Measurements from ENCODE around the gene DMPK. TPM values are rescaled to one million over a fixed set of nuclear protein-coding genes. Genes with fewer than 3 reads are reported as not detected.
"Not testable (repeated sequence)": the region's sequence is repeated elsewhere in the genome, so short reads cannot be mapped to it uniquely, and the experiment has no call there.

Gene DMPK
- total RNA-seq, 4 donors from 2014 or later: 18.9 to 32.6 (median 26.3) TPM

- no peaks in the 10 kb centered on the region for H3K36me3 ChIP-seq
- no peak for TF ChIP-seq POLR2A (IDR thresholded peaks at IDR 0.05)
- TF ChIP-seq, protein P1, sequence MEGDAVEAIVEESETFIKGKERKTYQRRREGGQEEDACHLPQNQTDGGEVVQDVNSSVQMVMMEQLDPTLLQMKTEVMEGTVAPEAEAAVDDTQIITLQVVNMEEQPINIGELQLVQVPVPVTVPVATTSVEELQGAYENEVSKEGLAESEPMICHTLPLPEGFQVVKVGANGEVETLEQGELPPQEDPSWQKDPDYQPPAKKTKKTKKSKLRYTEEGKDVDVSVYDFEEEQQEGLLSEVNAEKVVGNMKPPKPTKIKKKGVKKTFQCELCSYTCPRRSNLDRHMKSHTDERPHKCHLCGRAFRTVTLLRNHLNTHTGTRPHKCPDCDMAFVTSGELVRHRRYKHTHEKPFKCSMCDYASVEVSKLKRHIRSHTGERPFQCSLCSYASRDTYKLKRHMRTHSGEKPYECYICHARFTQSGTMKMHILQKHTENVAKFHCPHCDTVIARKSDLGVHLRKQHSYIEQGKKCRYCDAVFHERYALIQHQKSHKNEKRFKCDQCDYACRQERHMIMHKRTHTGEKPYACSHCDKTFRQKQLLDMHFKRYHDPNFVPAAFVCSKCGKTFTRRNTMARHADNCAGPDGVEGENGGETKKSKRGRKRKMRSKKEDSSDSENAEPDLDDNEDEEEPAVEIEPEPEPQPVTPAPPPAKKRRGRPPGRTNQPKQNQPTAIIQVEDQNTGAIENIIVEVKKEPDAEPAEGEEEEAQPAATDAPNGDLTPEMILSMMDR (IDR thresholded peaks at IDR 0.05): no peak
- intact Hi-C loops (cut with DNase I): no loop called here
- no peak for DNase-seq
- H3K4me3 ChIP-seq (replicated peaks in 1 of 3): peak overlapping the region; percentile 57 to 90 (median 61)
- peak overlapping the region in 1 of 3 donors; percentile 25 for H3K27ac ChIP-seq
- H3K9me3 ChIP-seq: no peaks in the 10 kb centered on the region
- peaks cover 9 to 26% of the 10 kb centered on the region in 2 donors for H3K4me1 ChIP-seq
- WGBS, 2 donors: 13 to 14% methylated on average over 10 of the region's 10 CpGs
- no peaks in the 10 kb centered on the region for H3K27me3 ChIP-seq
Measured at GRCh38 chr19:45729800-45730290, 52.4 kb downstream of the DMPK start.

- H3K36me3 ChIP-seq; intact Hi-C loops (cut with DNase I); H3K27ac ChIP-seq; DNase-seq; H3K4me3 ChIP-seq (replicated peaks in 1 of 3); H3K27me3 ChIP-seq; H3K9me3 ChIP-seq: not testable (repeated sequence)
- peaks cover 9 to 26% of the 10 kb centered on the region in 2 donors for H3K4me1 ChIP-seq
- 94 to 95% methylated on average over 18 of the region's 18 CpGs for WGBS, 2 donors
Measured at GRCh38 chr19:45728683-45729082, 53.6 kb downstream of the DMPK start.

GRCh38 chr19:45720065-45720464, 62.2 kb downstream of the DMPK start:
- peak overlapping the region in 1 of 3 donors; percentile 62 for H3K27ac ChIP-seq
- DNase-seq; H3K27me3 ChIP-seq; H3K9me3 ChIP-seq; H3K4me3 ChIP-seq (replicated peaks in 1 of 3); intact Hi-C loops (cut with DNase I); H3K36me3 ChIP-seq: not testable (repeated sequence)
- WGBS, 2 donors: 97 to 98% methylated on average over 11 of the region's 11 CpGs
- peaks cover 17 to 21% of the 10 kb centered on the region in 2 donors for H3K4me1 ChIP-seq

Other genes starting within 250 kb of the DMPK start
- gene OPA3, start 197.7 kb downstream of the DMPK start, total RNA-seq: 10 to 100 TPM in 3 of 4 donors, 1 to 10 TPM in 1; 5.4 to 30.8 (median 17.0) TPM
- gene GPR4, start 180.3 kb downstream of the DMPK start, total RNA-seq: 1 to 10 TPM; 3.6 to 9.4 (median 5.6) TPM
- 100 to 1,000 TPM in 1 of 4 donors, 10 to 100 TPM in 3; 33.1 to 148 (median 36.8) TPM for gene EML2, start 143.1 kb downstream of the DMPK start, total RNA-seq
- 1 to 10 TPM in 3 of 4 donors, under 1 TPM in 1; 0.45 to 1.5 (median 1.2) TPM for gene GIPR, start 114.3 kb downstream of the DMPK start, total RNA-seq
- gene SNRPD2, start 90.5 kb downstream of the DMPK start, total RNA-seq: 100 to 1,000 TPM; 133 to 279 (median 192) TPM
- gene QPCTL, start 89.8 kb downstream of the DMPK start, total RNA-seq: 10 to 100 TPM in 2 of 4 donors, 1 to 10 TPM in 2; 5.4 to 16.3 (median 12.5) TPM
- 10 to 100 TPM; 13.7 to 22.3 (median 17.4) TPM for gene FBXO46, start 51.6 kb downstream of the DMPK start, total RNA-seq
- not detected for gene MEIOSIN, start 49.1 kb downstream of the DMPK start, total RNA-seq
- 10 to 100 TPM; 18.3 to 33.0 (median 23.3) TPM for gene SIX5, start 13.2 kb downstream of the DMPK start, total RNA-seq
- gene DMWD, start 10.4 kb upstream of the DMPK start, total RNA-seq: 10 to 100 TPM; 38.2 to 69.7 (median 48.3) TPM
- 1 to 10 TPM in 3 of 4 donors, under 1 TPM in 1; 0.50 to 8.9 (median 3.9) TPM for gene RSPH6A, start 32.8 kb upstream of the DMPK start, total RNA-seq
- 10 to 100 TPM; 32.4 to 56.8 (median 38.7) TPM for gene SYMPK, start 80.7 kb upstream of the DMPK start, total RNA-seq
- not detected for gene FOXA3, start 81.8 kb upstream of the DMPK start, total RNA-seq
- gene IRF2BP1, start 103.7 kb upstream of the DMPK start, total RNA-seq: 10 to 100 TPM; 25.9 to 47.0 (median 36.1) TPM
- gene MYPOP, start 120.1 kb upstream of the DMPK start, total RNA-seq: 1 to 10 TPM; 1.8 to 4.3 (median 3.0) TPM
- not detected for gene NANOS2, start 132.3 kb upstream of the DMPK start, total RNA-seq
- 1 to 10 TPM; 1.5 to 3.6 (median 2.6) TPM for gene NOVA2, start 191.4 kb upstream of the DMPK start, total RNA-seq
- gene CCDC61, start 213.0 kb upstream of the DMPK start, total RNA-seq: 10 to 100 TPM in 2 of 4 donors, 1 to 10 TPM in 2; 8.5 to 12.4 (median 9.8) TPM
- 1 to 10 TPM in 1 of 4 donors, not detected in 3; 2.0 TPM for gene PGLYRP1, start 240.6 kb upstream of the DMPK start, total RNA-seq